ENCODE data around the gene DCD. TPM values are rescaled to one million over a fixed set of nuclear protein-coding genes. Genes with fewer than 3 reads are reported as not detected.

DCD gene
- total RNA-seq, 2 experiments from 2014 or later: not detected

GRCh38 chr12:54605138-54605970 is 42.8 kb downstream of the DCD start:
- Mint-ChIP-seq H3K4me3 (no peak overlapping the region), H3K36me3 (ENCODE audit: low read depth) (no peaks in the 10 kb centered on the region), H3K27me3 (peaks cover 6% of the 10 kb centered on the region), H3K4me1 (peaks cover 6% of the 10 kb centered on the region), H3K27ac (no peak overlapping the region), H3K9me3 (ENCODE audit: low read depth) (no peaks in the 10 kb centered on the region)
- intact Hi-C loops (cut with DNase I, micrococcal nuclease): no loop called here
- POLR2A ChIA-PET: no interaction called here
- ATAC-seq: no peak
- no peak for DNase-seq
- CTCF ChIA-PET: interaction anchor here (0.7 to 4.0 kb wide), 8 partner anchors 8 to 134 kb away, joined by 3 to 18 read pairs (median 6); no protein-coding TSS in a partner anchor

DNA sequence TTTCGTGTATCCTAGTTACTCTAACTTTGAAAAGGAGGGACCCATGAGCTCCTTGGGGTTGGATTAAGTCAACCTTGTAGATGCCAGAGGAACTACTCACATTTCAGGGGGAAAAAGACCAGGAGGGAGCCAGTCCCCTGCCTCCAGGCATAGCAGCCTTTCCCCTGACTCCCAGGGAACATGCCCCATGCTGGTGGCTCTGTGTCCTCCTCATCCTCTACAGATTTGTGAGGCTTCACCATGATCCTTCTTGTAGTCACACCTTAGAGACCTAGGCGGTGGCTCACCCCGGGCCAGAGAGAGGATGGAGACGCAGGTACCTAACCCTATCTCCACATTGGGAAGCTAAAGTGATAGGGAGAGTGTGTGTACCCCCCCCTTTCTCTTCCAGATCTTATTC is 43.7 kb downstream of the DCD start:
- ChIA-PET POLR2A (no interaction called here), CTCF (interaction anchor here (0.7 to 4.0 kb wide), 8 partner anchors 7 to 388 kb away, joined by 3 to 18 read pairs (median 4); no protein-coding TSS in a partner anchor)
- ATAC-seq (no peak), DNase-seq (no peak)
- Mint-ChIP-seq H3K4me3 (no peak overlapping the region), H3K27me3 (peaks cover 11% of the 10 kb centered on the region), H3K4me1 (peaks cover 6% of the 10 kb centered on the region), H3K9me3 (ENCODE audit: low read depth) (no peaks in the 10 kb centered on the region), H3K36me3 (ENCODE audit: low read depth) (no peaks in the 10 kb centered on the region), H3K27ac (no peak overlapping the region)
- intact Hi-C loops (cut with DNase I, micrococcal nuclease): no loop called here

DNA sequence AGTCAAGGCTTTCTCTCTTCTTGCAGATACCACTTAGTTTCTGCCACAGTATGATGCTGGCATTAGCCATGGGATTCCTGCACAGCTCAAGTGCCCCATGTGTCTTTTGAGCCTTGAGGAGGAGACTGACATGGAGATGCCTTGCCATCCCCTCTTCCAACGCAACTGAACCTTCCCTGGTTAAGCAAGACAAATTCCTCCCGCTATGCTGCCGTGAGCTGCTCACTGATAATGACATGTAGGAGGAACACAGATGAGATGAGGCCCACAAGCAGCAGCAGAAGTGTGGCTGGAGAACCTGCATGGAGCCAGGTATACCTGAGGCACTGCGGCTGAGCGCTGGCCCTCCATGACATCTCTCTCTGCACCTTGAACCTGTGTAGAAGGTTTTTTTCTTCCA is 44.3 kb downstream of the DCD start:
- peaks cover 13% of the 10 kb centered on the region for H3K27me3 Mint-ChIP-seq
- H3K4me3 Mint-ChIP-seq: no peak overlapping the region
- ATAC-seq: no peak
- H3K36me3 Mint-ChIP-seq (ENCODE audit: low read depth): no peaks in the 10 kb centered on the region
- no peak overlapping the region for H3K27ac Mint-ChIP-seq
- DNase-seq: no peak
- intact Hi-C loops (cut with DNase I, micrococcal nuclease): loop anchor here in 1 of 2 experiments (2.0 kb wide), 1 partner anchor 469 kb away; no protein-coding TSS in a partner anchor
- ChIA-PET CTCF (interaction anchor here (0.7 to 4.0 kb wide), 7 partner anchors 7 to 389 kb away, joined by 3 to 18 read pairs (median 3); no protein-coding TSS in a partner anchor), POLR2A (no interaction called here)
- peaks cover 6% of the 10 kb centered on the region for H3K4me1 Mint-ChIP-seq
- no peaks in the 10 kb centered on the region for H3K9me3 Mint-ChIP-seq (ENCODE audit: low read depth)

GRCh38 chr12:54603173-54603814 is 44.9 kb downstream of the DCD start:
- no peak overlapping the region for H3K27ac Mint-ChIP-seq
- peaks cover 6% of the 10 kb centered on the region for H3K4me1 Mint-ChIP-seq
- peak; percentile 78 for DNase-seq
- H3K4me3 Mint-ChIP-seq: no peak overlapping the region
- H3K27me3 Mint-ChIP-seq: peaks cover 13% of the 10 kb centered on the region
- CTCF ChIA-PET: interaction anchor here (1.0 to 1.2 kb wide), 4 partner anchors 15 to 389 kb away, joined by 3 read pairs; no protein-coding TSS in a partner anchor
- H3K36me3 Mint-ChIP-seq (ENCODE audit: low read depth): no peaks in the 10 kb centered on the region
- intact Hi-C loops (cut with DNase I, micrococcal nuclease): loop anchor here in 1 of 2 experiments (2.0 kb wide), 1 partner anchor 470 kb away; no protein-coding TSS in a partner anchor
- no peaks in the 10 kb centered on the region for H3K9me3 Mint-ChIP-seq (ENCODE audit: low read depth)
- POLR2A ChIA-PET: no interaction called here
- ATAC-seq: peak; percentile 93

GRCh38 chr12:54602661-54603060 is 45.5 kb downstream of the DCD start:
- no peaks in the 10 kb centered on the region for H3K9me3 Mint-ChIP-seq (ENCODE audit: low read depth)
- no peak overlapping the region for H3K27ac Mint-ChIP-seq
- no peak overlapping the region for H3K4me3 Mint-ChIP-seq
- peaks cover 11% of the 10 kb centered on the region for H3K27me3 Mint-ChIP-seq
- DNase-seq: no peak
- CTCF ChIA-PET: interaction anchor here (0.6 to 1.8 kb wide), 7 partner anchors 10 to 358 kb away, joined by 3 to 15 read pairs (median 3); no protein-coding TSS in a partner anchor
- intact Hi-C loops (cut with DNase I, micrococcal nuclease): loop anchor here in 1 of 2 experiments (2.0 kb wide), 1 partner anchor 470 kb away; no protein-coding TSS in a partner anchor
- no peak for ATAC-seq
- H3K36me3 Mint-ChIP-seq (ENCODE audit: low read depth): no peaks in the 10 kb centered on the region
- peaks cover 6% of the 10 kb centered on the region for H3K4me1 Mint-ChIP-seq
- POLR2A ChIA-PET: no interaction called here

- H3K27ac Mint-ChIP-seq: no peak overlapping the region
- H3K4me1 Mint-ChIP-seq: peaks cover 6% of the 10 kb centered on the region
- POLR2A ChIA-PET: no interaction called here
Observed at GRCh38 chr12:54601841-54602240, 46.3 kb downstream of the DCD start.

DNA sequence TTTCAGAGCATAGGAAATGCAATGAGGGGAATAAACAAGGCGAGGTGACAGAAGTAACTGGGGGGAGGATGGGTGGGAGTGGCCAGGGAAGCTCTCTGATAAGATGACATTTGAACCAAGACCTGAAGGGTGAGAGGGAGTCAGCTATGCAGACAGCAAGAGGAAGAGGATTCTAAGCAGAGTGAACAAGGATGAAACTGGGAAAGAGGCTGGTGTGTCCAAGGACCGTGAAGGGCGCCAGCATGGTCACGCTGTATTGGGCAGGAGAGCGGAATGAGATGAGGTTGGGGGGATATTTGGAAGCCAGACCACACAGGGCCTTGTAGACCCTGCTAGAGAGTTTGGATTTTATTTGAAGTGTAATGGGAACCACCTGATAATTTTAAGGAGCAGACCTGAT is 49.2 kb downstream of the DCD start:
- peaks cover 8% of the 10 kb centered on the region for H3K27me3 Mint-ChIP-seq
- H3K27ac Mint-ChIP-seq: no peak overlapping the region
- H3K4me1 Mint-ChIP-seq: peaks cover 9% of the 10 kb centered on the region
- DNase-seq (no peak), ATAC-seq (no peak)
- intact Hi-C loops (cut with DNase I, micrococcal nuclease): loop anchor here in 1 of 2 experiments (5.0 kb wide), 1 partner anchor 72 kb away; no protein-coding TSS in a partner anchor
- H3K4me3 Mint-ChIP-seq: no peak overlapping the region
- H3K36me3 Mint-ChIP-seq (ENCODE audit: low read depth): no peaks in the 10 kb centered on the region
- no peaks in the 10 kb centered on the region for H3K9me3 Mint-ChIP-seq (ENCODE audit: low read depth)
- CTCF ChIA-PET: interaction anchor here (0.9 to 4.2 kb wide), 5 partner anchors 7 to 71 kb away, joined by 3 to 18 read pairs (median 4); no protein-coding TSS in a partner anchor
- POLR2A ChIA-PET: no interaction called here

More at GRCh38 chr12:54601841-54602240, 46.3 kb downstream of the DCD start:
- ATAC-seq (no peak), DNase-seq (no peak)
- no peaks in the 10 kb centered on the region for H3K36me3 Mint-ChIP-seq (ENCODE audit: low read depth)
- peaks cover 7% of the 10 kb centered on the region for H3K27me3 Mint-ChIP-seq
- intact Hi-C loops (cut with DNase I, micrococcal nuclease): loop anchor here in 1 of 2 experiments (2.0 kb wide), 1 partner anchor 471 kb away; no protein-coding TSS in a partner anchor
- H3K4me3 Mint-ChIP-seq: no peak overlapping the region
- CTCF ChIA-PET: interaction anchor here (0.6 to 2.1 kb wide), 8 partner anchors 9 to 149 kb away, joined by 3 to 15 read pairs (median 4); no protein-coding TSS in a partner anchor
- no peaks in the 10 kb centered on the region for H3K9me3 Mint-ChIP-seq (ENCODE audit: low read depth)

DNA sequence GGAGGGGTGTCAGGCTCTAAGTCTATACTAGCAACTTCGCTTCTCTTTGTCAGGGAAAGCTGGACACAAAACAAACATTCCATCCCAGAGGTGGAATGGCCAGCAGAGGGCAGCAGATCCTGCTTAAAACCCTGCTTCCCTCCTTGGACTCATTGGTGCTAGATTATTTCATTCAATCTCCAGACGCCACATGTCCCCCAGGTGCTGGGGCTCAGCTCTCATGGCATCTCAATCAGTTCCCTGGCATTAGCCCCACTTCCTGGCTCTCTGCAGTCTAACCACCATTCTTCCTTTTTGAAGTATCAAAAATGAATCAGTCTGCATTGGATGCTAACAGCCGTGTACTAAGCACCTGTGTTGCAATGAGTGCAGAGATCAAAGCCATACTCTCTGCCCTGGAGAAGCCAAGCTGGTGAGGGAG is 51.6 kb downstream of the DCD start:
- Mint-ChIP-seq H3K9me3 (ENCODE audit: low read depth) (no peaks in the 10 kb centered on the region), H3K36me3 (ENCODE audit: low read depth) (no peaks in the 10 kb centered on the region), H3K27me3 (peaks cover 8% of the 10 kb centered on the region), H3K27ac (no peak overlapping the region), H3K4me3 (no peak overlapping the region), H3K4me1 (peaks cover 3% of the 10 kb centered on the region)
- POLR2A ChIA-PET: no interaction called here
- peak; percentile 75 for DNase-seq
- CTCF ChIA-PET: interaction anchor here (0.6 to 4.2 kb wide), 21 partner anchors 9 to 1977 kb away, joined by 3 to 18 read pairs (median 4); no protein-coding TSS in a partner anchor
- ATAC-seq: peak; percentile 73
- intact Hi-C loops (cut with DNase I, micrococcal nuclease): loop anchor here (2.0 to 5.0 kb wide), 2 partner anchors 18 to 69 kb away; no protein-coding TSS in a partner anchor

- CTCF ChIA-PET: interaction anchor here (0.6 to 4.2 kb wide), 12 partner anchors 8 to 477 kb away, joined by 3 to 18 read pairs (median 4); no protein-coding TSS in a partner anchor
- ATAC-seq: no peak
- intact Hi-C loops (cut with DNase I, micrococcal nuclease): loop anchor here in 1 of 2 experiments (5.0 kb wide), 1 partner anchor 68 kb away; no protein-coding TSS in a partner anchor
Observed at GRCh38 chr12:54595471-54595870, 52.7 kb downstream of the DCD start.

More at GRCh38 chr12:54595471-54595870, 52.7 kb downstream of the DCD start:
- no peak overlapping the region for H3K4me3 Mint-ChIP-seq
- H3K36me3 Mint-ChIP-seq (ENCODE audit: low read depth): no peaks in the 10 kb centered on the region
- H3K27me3 Mint-ChIP-seq: peaks cover 14% of the 10 kb centered on the region
- POLR2A ChIA-PET: no interaction called here
- H3K27ac Mint-ChIP-seq: no peak overlapping the region
- no peaks in the 10 kb centered on the region for H3K9me3 Mint-ChIP-seq (ENCODE audit: low read depth)
- DNase-seq: no peak
- peaks cover 3% of the 10 kb centered on the region for H3K4me1 Mint-ChIP-seq
